Vagina (tissue), 2 donors: ENCODE data around the gene TMEM11. TPM values are rescaled to one million over a fixed set of nuclear protein-coding genes. Genes with fewer than 3 reads are reported as not detected.

Experiments
- DNase-seq, 2 donors: peaks; one replicate each; pipeline ENCODE4 v3.0.0-alpha.2; 2017; ENCODE audit errors: extremely low spot score in 2 of 2
- H3K27ac ChIP-seq: fragments of 200-600 bp; sonication (generic); one replicate; pipeline ENCODE4 v1.5.1; 2019
- H3K27me3 ChIP-seq: fragments of 200-600 bp; sonication (generic); one replicate; pipeline ENCODE4 v1.5.1; 2019
- H3K36me3 ChIP-seq, 2 donors: fragments of 200-600 bp; sonication (generic); one replicate each; pipeline ENCODE4 v1.5.1; 2017 to 2019
- H3K4me1 ChIP-seq: fragments of 200-600 bp; sonication (generic); one replicate; pipeline ENCODE4 v1.5.1; 2019
- H3K4me3 ChIP-seq, 2 donors: fragments of 200-600 bp; sonication (generic); 1 replicate in 1 of 2; 2 replicates in 1 of 2; pipeline ENCODE4 v1.5.1; 2016 to 2019
- H3K9me3 ChIP-seq: fragments of 200-600 bp; sonication (generic); one replicate; pipeline ENCODE4 v1.5.1; 2019
- CTCF ChIP-seq, 3 experiments: fragments of 450-650 bp in 2 of 3; fragments of 200-600 bp in 1 of 3; sonication (generic) in 1 of 3; IDR thresholded peaks; one replicate each; pipeline ENCODE4 v1.5.1; 2017 to 2019; ENCODE audit warnings: antibody characterized with exemption in 3 of 3, mild to moderate bottlenecking in 2 of 3, moderate library complexity in 2 of 3
- POLR2A ChIP-seq, 2 donors: fragments of 450-650 bp; IDR thresholded peaks; one replicate each; pipeline ENCODE4 v1.6.1; 2017; ENCODE audit warnings: antibody characterized with exemption in 2 of 2, mild to moderate bottlenecking in 2 of 2, moderate library complexity in 2 of 2
- POLR2AphosphoS5 ChIP-seq, 2 donors: sonication (generic); formaldehyde crosslinking; IDR thresholded peaks; one replicate each; pipeline ENCODE4 v1.9.0; 2017; ENCODE audit warnings: antibody characterized with exemption in 2 of 2, mild to moderate bottlenecking in 2 of 2, low read depth in 1 of 2; ENCODE audit not compliant: insufficient read depth in 1 of 2
- intact Hi-C: fragments of 100-400 bp; cut with DNase I; formaldehyde crosslinking; loops from one replicate; pipeline ENCODE4 v1.15.1; 2023
- total RNA-seq: library from RNA; depleted of rRNA; stranded (reverse); fragments of >200 nt; gene quantifications from one replicate; pipeline ENCODE4 v1.2.3, GENCODE V29; 2016

Gene TMEM11
- total RNA-seq, 1 donor from 2014 or later = 30.2 TPM

- TF ChIP-seq POLR2AphosphoS5 (IDR thresholded peaks at IDR 0.05; ENCODE audit: insufficient read depth in 1 of 2, low read depth in 1 of 2) (no peak), POLR2A (IDR thresholded peaks at IDR 0.05) (no peak), CTCF (IDR thresholded peaks at IDR 0.05) (no peak)
- H3K36me3 ChIP-seq = no peaks in the 10 kb centered on the region
- H3K27ac ChIP-seq = no peak overlapping the region
- intact Hi-C loops = no loop called here
- no peaks in the 10 kb centered on the region for H3K27me3 ChIP-seq
- DNase-seq = no peak
- H3K4me3 ChIP-seq = no peak overlapping the region
- H3K4me1 ChIP-seq = peaks cover 16% of the 10 kb centered on the region
- H3K9me3 ChIP-seq = no peaks in the 10 kb centered on the region
Measured at GRCh38 chr17:21242026-21242697, 28.2 kb upstream of the TMEM11 start.

- Histone ChIP-seq H3K4me3 (no peak overlapping the region), H3K27ac (no peak overlapping the region), H3K9me3 (no peaks in the 10 kb centered on the region), H3K27me3 (no peaks in the 10 kb centered on the region), H3K4me1 (peaks cover 16% of the 10 kb centered on the region), H3K36me3 (no peaks in the 10 kb centered on the region)
- no peak for DNase-seq
- TF ChIP-seq CTCF (IDR thresholded peaks at IDR 0.05) (no peak), POLR2A (IDR thresholded peaks at IDR 0.05) (no peak), POLR2AphosphoS5 (IDR thresholded peaks at IDR 0.05; ENCODE audit: insufficient read depth in 1 of 2, low read depth in 1 of 2) (no peak)
- intact Hi-C loops = no loop called here
Measured at GRCh38 chr17:21241564-21241963, 27.6 kb upstream of the TMEM11 start.

GRCh38 chr17:21240369-21241055, 26.6 kb upstream of the TMEM11 start:
- H3K4me3 ChIP-seq = no peak overlapping the region
- peaks cover 16% of the 10 kb centered on the region for H3K4me1 ChIP-seq
- no peaks in the 10 kb centered on the region for H3K36me3 ChIP-seq
- no peaks in the 10 kb centered on the region for H3K9me3 ChIP-seq
- H3K27ac ChIP-seq = no peak overlapping the region
- intact Hi-C loops = no loop called here
- TF ChIP-seq POLR2AphosphoS5 (IDR thresholded peaks at IDR 0.05; ENCODE audit: insufficient read depth in 1 of 2, low read depth in 1 of 2) = no peak
- no peak for TF ChIP-seq POLR2A (IDR thresholded peaks at IDR 0.05)
- no peak for TF ChIP-seq CTCF (IDR thresholded peaks at IDR 0.05)
- DNase-seq = no peak
- H3K27me3 ChIP-seq = no peaks in the 10 kb centered on the region

GRCh38 chr17:21239680-21240368, 25.9 kb upstream of the TMEM11 start:
- intact Hi-C loops = no loop called here
- Histone ChIP-seq H3K9me3 (no peaks in the 10 kb centered on the region), H3K27ac (no peak overlapping the region), H3K4me3 (no peak overlapping the region), H3K4me1 (peaks cover 16% of the 10 kb centered on the region), H3K36me3 (no peaks in the 10 kb centered on the region), H3K27me3 (no peaks in the 10 kb centered on the region)
- TF ChIP-seq POLR2A (IDR thresholded peaks at IDR 0.05) (no peak), POLR2AphosphoS5 (IDR thresholded peaks at IDR 0.05; ENCODE audit: insufficient read depth in 1 of 2, low read depth in 1 of 2) (no peak), CTCF (IDR thresholded peaks at IDR 0.05) (no peak)
- DNase-seq = no peak
